Trophoblast cell (in vitro differentiated cells and primary cell): Measurements from ENCODE around the gene CHRNE.
"Not testable (repeated sequence)": the region's sequence is repeated elsewhere in the genome, so short reads cannot be mapped to it uniquely, and the experiment has no call there.

Experiments
- DNase-seq, 2 donors: peaks; one replicate each; pipeline ENCODE4 v3.0.0-alpha.2; 2016
- H2AFZ ChIP-seq: 2 replicates; pipeline ENCODE4 v1.6.1; 2013; ENCODE audit warnings: low read length, moderate library complexity, mild to moderate bottlenecking; ENCODE audit not compliant: insufficient read depth, poor library complexity
- H2AK5ac ChIP-seq: 2 replicates; pipeline ENCODE4 v1.6.1; 2013; ENCODE audit warnings: mild to moderate bottlenecking, low read length
- H2BK120ac ChIP-seq: 2 replicates; pipeline ENCODE4 v1.6.1; 2013; ENCODE audit warnings: low read length, mild to moderate bottlenecking, moderate library complexity; ENCODE audit not compliant: insufficient read depth, poor library complexity
- H2BK12ac ChIP-seq: 2 replicates; pipeline ENCODE4 v1.6.1; 2013; ENCODE audit warnings: mild to moderate bottlenecking, low read length, moderate library complexity
- H2BK5ac ChIP-seq: 2 replicates; pipeline ENCODE4 v1.6.1; 2013; ENCODE audit warnings: low read length, low read depth, moderate library complexity, mild to moderate bottlenecking; ENCODE audit not compliant: poor library complexity
- H3K14ac ChIP-seq: 2 replicates; pipeline ENCODE4 v1.6.1; 2013; ENCODE audit warnings: mild to moderate bottlenecking, low read length
- H3K18ac ChIP-seq: 2 replicates; pipeline ENCODE4 v1.6.1; 2013; ENCODE audit warnings: mild to moderate bottlenecking, low read length
- H3K23ac ChIP-seq: 2 replicates; pipeline ENCODE4 v1.6.1; 2013; ENCODE audit warnings: low read length
- H3K27ac ChIP-seq: 2 replicates; pipeline ENCODE4 v1.5.1; 2013; ENCODE audit warnings: low read depth, mild to moderate bottlenecking, inconsistent platforms, low read length, moderate library complexity
- H3K27me3 ChIP-seq: 2 replicates; pipeline ENCODE4 v1.6.1; 2013; ENCODE audit warnings: inconsistent platforms, mild to moderate bottlenecking, low read length, moderate library complexity; ENCODE audit not compliant: insufficient read depth
- H3K36me3 ChIP-seq, 2 experiments: 1 replicate in 1 of 2; 2 replicates in 1 of 2; pipeline ENCODE4 v1.6.1; 2013; ENCODE audit warnings: low read length in 2 of 2, mild to moderate bottlenecking in 2 of 2, moderate library complexity in 1 of 2; ENCODE audit not compliant: insufficient read depth in 2 of 2, control insufficient read depth in 1 of 2
- H3K4ac ChIP-seq: 2 replicates; pipeline ENCODE4 v1.6.1; 2013; ENCODE audit warnings: low read depth, mild to moderate bottlenecking, low read length, moderate library complexity
- H3K4me1 ChIP-seq, 2 experiments: 1 replicate in 1 of 2; 2 replicates in 1 of 2; pipeline ENCODE4 v1.6.1; 2013; ENCODE audit warnings: low read length in 2 of 2, mild to moderate bottlenecking in 2 of 2, moderate library complexity in 1 of 2; ENCODE audit not compliant: insufficient read depth in 2 of 2, control insufficient read depth in 1 of 2
- H3K4me2 ChIP-seq: 2 replicates; pipeline ENCODE4 v1.6.1; 2013; ENCODE audit warnings: inconsistent platforms, mild to moderate bottlenecking, low read length, moderate library complexity
- H3K4me3 ChIP-seq: 2 replicates; pipeline ENCODE4 v1.5.1; 2013; ENCODE audit warnings: mild to moderate bottlenecking, low read depth, low read length, inconsistent platforms
- H3K79me1 ChIP-seq: one replicate; pipeline ENCODE4 v1.6.1; 2013; ENCODE audit warnings: low read length
- H3K79me2 ChIP-seq: 2 replicates; pipeline ENCODE4 v1.6.1; 2013; ENCODE audit warnings: low read length, mild to moderate bottlenecking; ENCODE audit not compliant: control insufficient read depth, insufficient read depth, poor library complexity
- H3K9ac ChIP-seq: 2 replicates; pipeline ENCODE4 v1.6.1; 2013; ENCODE audit warnings: mild to moderate bottlenecking, low read length
- H3K9me3 ChIP-seq: 2 replicates; pipeline ENCODE4 v1.6.1; 2013; ENCODE audit warnings: low read depth, mild to moderate bottlenecking, control low read depth, inconsistent platforms, low read length; ENCODE audit not compliant: insufficient read depth
- H4K12ac ChIP-seq: 2 replicates; pipeline ENCODE4 v1.6.1; 2013; ENCODE audit warnings: low read depth, mild to moderate bottlenecking, low read length, moderate library complexity
- H4K8ac ChIP-seq: 2 replicates; pipeline ENCODE4 v1.6.1; 2013; ENCODE audit warnings: low read depth, mild to moderate bottlenecking, low read length, moderate library complexity
- H4K91ac ChIP-seq: one replicate; pipeline ENCODE4 v1.6.1; 2013; ENCODE audit warnings: low read depth, mild to moderate bottlenecking, low read length, moderate library complexity
- WGBS: extraction: QIAGEN DNeasy Blood & Tissue Kit; methylation state at CpG from one replicate; pipeline ENCODE4 v1.1.7; 2013; ENCODE audit warnings: missing lambda C conversion rate; ENCODE audit not compliant: insufficient read length, insufficient coverage; ENCODE audit errors: extremely low coverage; 5-methylcytosine and 5-hydroxymethylcytosine counted together

The CHRNE gene

DNA sequence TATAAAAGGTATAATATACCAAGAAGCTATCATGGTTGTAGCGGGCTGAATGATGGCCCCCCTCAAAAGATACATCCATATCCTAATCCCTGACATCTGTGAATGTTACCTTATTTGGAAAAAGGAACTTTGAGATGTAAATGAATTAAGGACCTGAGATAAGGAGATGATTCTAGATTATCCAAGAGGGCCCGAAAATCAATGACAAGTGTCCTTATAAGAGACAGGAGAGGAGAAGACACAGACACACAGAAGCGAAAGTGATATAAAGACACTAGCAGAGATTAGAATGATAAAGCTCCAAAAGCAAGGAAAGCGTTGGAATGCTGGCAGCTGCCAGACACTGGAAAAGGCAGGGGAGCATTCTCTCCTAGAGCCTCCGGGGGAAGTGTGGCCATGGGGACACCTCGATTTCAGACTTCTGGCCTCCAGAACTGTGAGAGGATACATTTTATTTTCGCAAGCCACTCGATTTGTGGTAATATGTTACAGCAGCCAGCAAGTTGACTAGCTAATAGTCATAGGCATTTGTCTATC, 16.7 kb upstream of the CHRNE start:
- no peak overlapping the region for H3K4ac ChIP-seq
- H4K8ac ChIP-seq: no peak overlapping the region
- no peak overlapping the region for H3K9ac ChIP-seq
- H3K4me1 ChIP-seq: peaks cover 6 to 10% of the 10 kb centered on the region in 2 experiments
- no peaks in the 10 kb centered on the region for H3K36me3 ChIP-seq
- peak overlapping the region; percentile 21 for H2BK5ac ChIP-seq
- no peaks in the 10 kb centered on the region for H3K9me3 ChIP-seq
- peaks cover 3% of the 10 kb centered on the region for H3K79me1 ChIP-seq
- no CpG with 5 or more reads among the region's 8 CpGs for WGBS
- peak overlapping the region; percentile 51 for H2BK120ac ChIP-seq
- H3K18ac ChIP-seq: no peak overlapping the region
- no peak overlapping the region for H4K91ac ChIP-seq
- H2AK5ac ChIP-seq: no peak overlapping the region
- no peak overlapping the region for H3K14ac ChIP-seq
- no peak overlapping the region for H2BK12ac ChIP-seq
- peak overlapping the region; percentile 56 for H3K27ac ChIP-seq
- no peak overlapping the region for H3K4me2 ChIP-seq
- H4K12ac ChIP-seq: peak overlapping the region; percentile 18
- no peaks in the 10 kb centered on the region for H3K79me2 ChIP-seq
- H3K23ac ChIP-seq: no peak overlapping the region
- H2AFZ ChIP-seq: no peak overlapping the region
- DNase-seq: peak in 1 of 2 donors; percentile 52
- no peak overlapping the region for H3K4me3 ChIP-seq
- no peaks in the 10 kb centered on the region for H3K27me3 ChIP-seq

DNA sequence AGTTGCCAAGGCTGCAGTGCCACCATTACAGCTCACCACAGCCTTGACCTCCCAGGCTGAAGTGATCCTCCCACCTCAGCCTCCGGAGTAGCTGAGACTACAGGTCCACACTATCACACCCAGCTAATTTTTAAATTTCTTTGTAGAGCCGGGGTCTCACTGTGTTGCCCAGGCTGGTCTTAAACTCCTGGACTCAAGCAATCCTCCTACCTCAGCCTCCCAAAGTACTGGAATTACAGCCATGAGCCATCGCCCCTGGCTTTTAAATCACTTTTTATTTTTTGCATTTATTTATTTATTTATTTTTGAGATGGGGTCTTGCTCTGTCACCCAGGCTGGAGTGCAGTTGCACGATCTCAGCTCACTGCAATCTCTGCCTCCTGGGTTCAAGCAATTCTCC, 11.7 kb upstream of the CHRNE start:
- not testable (repeated sequence) for H3K79me1 ChIP-seq, H2AK5ac ChIP-seq, H2BK120ac ChIP-seq, H4K12ac ChIP-seq, H3K9ac ChIP-seq, H3K27ac ChIP-seq, H3K27me3 ChIP-seq, H3K4me1 ChIP-seq, DNase-seq, H2BK5ac ChIP-seq, H3K79me2 ChIP-seq, H4K91ac ChIP-seq, H3K14ac ChIP-seq, H3K9me3 ChIP-seq, H3K4ac ChIP-seq, H2BK12ac ChIP-seq, H3K23ac ChIP-seq, H4K8ac ChIP-seq, H3K4me3 ChIP-seq, H3K18ac ChIP-seq, H3K4me2 ChIP-seq, H2AFZ ChIP-seq, H3K36me3 ChIP-seq
- no CpG with 5 or more reads among the region's 4 CpGs for WGBS

DNA sequence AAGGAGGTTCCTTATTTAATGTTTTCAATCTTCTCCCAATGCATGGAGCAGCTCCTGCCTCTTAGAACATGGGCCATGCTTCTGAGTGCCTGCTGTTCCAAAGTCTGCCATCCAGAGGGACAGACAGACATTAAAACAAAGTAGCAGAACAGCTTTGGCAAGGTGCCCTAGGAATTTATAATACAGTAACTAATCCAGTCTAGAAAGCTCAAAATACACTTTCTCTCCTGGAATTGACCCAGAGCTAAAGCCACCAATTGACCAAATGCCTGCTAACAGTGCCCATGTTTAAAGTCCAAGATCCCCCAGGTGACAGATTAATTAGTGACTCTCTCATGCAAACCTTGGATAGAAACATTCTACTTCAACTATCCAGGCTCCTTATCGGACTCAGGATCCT, 11.1 kb upstream of the CHRNE start:
- Histone ChIP-seq H3K27me3 (no peaks in the 10 kb centered on the region), H3K18ac (no peak overlapping the region), H2BK12ac (no peak overlapping the region), H3K9me3 (no peaks in the 10 kb centered on the region), H2AFZ (no peak overlapping the region), H3K23ac (no peak overlapping the region), H3K27ac (no peak overlapping the region), H3K4ac (no peak overlapping the region), H4K91ac (no peak overlapping the region), H3K36me3 (no peaks in the 10 kb centered on the region), H2BK120ac (no peak overlapping the region), H4K8ac (no peak overlapping the region), H3K79me1 (peaks cover 4% of the 10 kb centered on the region), H4K12ac (no peak overlapping the region), H2AK5ac (no peak overlapping the region), H3K9ac (no peak overlapping the region), H3K79me2 (peaks cover 2% of the 10 kb centered on the region), H3K4me1 (peaks cover 5 to 8% of the 10 kb centered on the region in 2 experiments), H2BK5ac (no peak overlapping the region), H3K4me3 (no peak overlapping the region), H3K14ac (no peak overlapping the region), H3K4me2 (no peak overlapping the region)
- DNase-seq: no peak
- no CpG with 5 or more reads among the region's 1 CpG for WGBS

DNA sequence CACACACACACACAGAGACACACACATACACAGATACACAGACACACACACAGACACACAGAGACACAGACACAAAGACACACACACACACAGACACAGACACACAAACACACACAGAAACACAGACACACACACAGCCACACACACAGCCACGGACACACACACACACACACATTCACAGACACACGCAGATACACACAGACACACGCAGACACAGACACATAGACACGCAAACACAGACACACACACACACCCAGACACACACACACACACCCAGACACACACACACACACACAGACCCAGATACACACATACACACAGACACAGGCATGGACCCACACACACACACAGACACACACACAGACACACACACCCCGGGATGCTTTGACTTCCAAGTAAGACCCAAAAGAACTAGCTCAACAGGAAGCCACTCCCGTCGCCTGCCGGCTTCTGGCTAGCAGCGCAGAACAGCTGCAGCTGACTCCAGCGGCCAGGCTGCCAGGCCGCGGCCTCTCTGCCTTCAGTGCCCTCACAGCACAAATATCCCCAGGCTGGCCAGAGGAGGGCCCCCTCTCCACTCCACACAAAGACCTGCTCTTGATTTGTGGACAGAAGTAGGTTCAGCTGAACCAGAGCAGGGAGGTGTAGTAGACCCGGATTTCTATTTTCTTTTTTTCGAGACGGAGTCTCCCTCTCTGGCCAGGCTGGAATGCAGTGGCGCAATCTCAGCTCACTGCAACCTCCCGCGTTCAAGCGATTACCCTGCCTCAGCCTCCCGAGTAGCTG, 6.0 kb upstream of the CHRNE start:
- Histone ChIP-seq H3K18ac (peak overlapping the region; percentile 49), H3K14ac (peak overlapping the region; percentile 75), H2BK5ac (peak overlapping the region; percentile 99), H2BK12ac (peak overlapping the region; percentile 3), H3K36me3 (no peaks in the 10 kb centered on the region), H3K79me1 (peaks cover 11% of the 10 kb centered on the region), H3K23ac (no peak overlapping the region), H2AFZ (no peak overlapping the region), H3K4me2 (peak overlapping the region; percentile 39), H2AK5ac (peak overlapping the region; percentile 21), H3K4me3 (peak overlapping the region; percentile 38), H4K12ac (peak overlapping the region; percentile 15), H3K9me3 (peaks cover 2% of the 10 kb centered on the region), H3K27me3 (no peaks in the 10 kb centered on the region), H4K8ac (peak overlapping the region; percentile 95), H3K4ac (no peak overlapping the region), H3K4me1 (peaks cover 8 to 14% of the 10 kb centered on the region in 2 experiments), H3K27ac (peak overlapping the region; percentile 97), H4K91ac (peak overlapping the region; percentile 93), H3K79me2 (peaks cover 4% of the 10 kb centered on the region), H2BK120ac (peak overlapping the region; percentile 87), H3K9ac (no peak overlapping the region)
- WGBS: no CpG with 5 or more reads among the region's 20 CpGs
- peak; percentile 95 to 96 for DNase-seq
